Activated CD4-positive, alpha-beta T cell treated with anti-CD3 and anti-CD28 coated beads, Interleukin-2, amount 50 U/mL, for 1 hour (primary cell): ENCODE data around the gene GRM6.

ENCODE experiments used
- DNase-seq: peaks from one replicate; pipeline ENCODE4 v3.0.0-alpha.2; 2020

The GRM6 gene

GRCh38 chr5:178994580-178995340 lies at the start of gene GRM6:
GRM6 (minus strand) TSS chr5:178995320; CDS start chr5:178994944, 376 bp downstream.
- DNase-seq, result no peak

DNA sequence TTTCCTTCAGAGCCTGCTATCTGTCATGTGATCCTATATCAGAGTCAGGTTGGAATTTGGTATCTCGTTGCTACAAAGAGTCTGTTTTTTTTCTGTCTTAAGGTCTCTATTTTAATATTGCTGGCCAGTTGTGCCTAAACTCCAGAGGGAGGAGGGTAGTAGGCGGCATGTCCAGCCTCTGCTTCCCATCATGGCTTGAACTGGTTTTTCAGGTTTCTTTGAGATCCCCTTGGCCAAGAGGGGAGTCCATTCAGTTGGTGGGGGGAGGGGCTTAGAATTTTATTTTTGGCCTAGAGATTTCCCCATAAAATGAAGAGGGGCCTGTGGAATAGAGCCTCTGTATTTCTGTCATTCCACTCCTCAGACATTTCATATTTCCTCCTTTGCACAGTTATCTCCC lies 49.6 kb upstream of the GRM6 start:
- no peak for DNase-seq

- no peak for DNase-seq
Observed at GRCh38 chr5:179033004-179033580, 38.0 kb upstream of the GRM6 start.

DNA sequence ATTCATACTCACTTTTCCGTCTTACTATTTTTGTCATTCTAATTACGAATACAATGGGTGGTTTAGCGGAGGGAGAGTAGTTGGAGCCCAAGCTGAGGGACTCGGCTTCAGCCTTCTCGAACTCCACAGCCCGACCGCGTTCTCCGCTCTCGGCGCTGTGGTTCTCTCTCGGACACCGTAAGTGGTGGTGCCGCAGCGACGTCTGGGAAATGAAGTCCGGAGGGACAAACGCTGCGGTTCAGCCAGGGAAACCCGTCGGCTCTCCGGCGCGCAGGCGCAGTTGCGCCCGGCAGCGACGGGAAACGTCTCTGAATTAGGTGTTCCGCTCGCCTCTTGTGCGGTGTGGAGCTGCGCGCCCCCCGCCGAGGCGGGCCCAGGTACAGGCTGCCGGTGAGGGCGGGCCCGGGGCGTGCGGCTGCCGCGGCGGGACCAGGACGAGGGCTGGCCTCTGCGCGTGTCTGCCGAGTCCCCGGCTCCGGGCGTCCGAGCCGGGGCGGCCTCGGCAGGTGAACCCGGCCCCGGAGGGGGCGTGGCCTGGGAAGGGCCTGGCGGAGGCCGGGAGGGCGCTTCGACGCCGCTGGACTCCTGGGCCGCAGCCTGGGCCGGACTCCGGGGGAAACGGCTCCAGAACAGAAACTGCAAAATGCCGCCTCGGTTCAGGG lies 28.5 kb upstream of the GRM6 start, which contains the start of gene ZNF879:
ZNF879 (plus strand) TSS at position 277 of the 662 bp plus-strand sequence. CDS start 1,201 bp downstream, outside the sequence.
- DNase-seq, result peak; percentile 92

- no peak for DNase-seq
Observed at GRCh38 chr5:179008667-179009066, 13.5 kb upstream of the GRM6 start.

DNA sequence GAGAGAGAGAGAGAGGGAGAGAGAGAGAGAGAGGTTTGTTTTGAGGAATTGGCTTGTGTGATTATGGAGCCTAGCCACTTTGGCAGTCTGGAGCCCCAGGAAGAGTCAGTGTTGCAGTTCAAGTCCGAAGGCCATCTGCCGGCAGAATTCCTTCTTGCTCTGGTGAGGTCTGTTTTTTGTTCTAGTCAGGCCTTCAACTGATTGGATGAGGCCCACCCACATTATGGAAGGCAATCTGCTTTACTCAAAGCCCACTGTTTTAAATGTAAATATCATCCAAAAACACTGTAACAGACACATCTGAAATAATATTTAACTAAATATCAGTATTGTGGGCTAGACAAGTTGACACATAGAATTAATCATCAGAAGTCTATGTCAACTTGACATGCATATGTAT lies 11.4 kb upstream of the GRM6 start:
- no peak for DNase-seq

GRCh38 chr5:178998441-178998840 lies 3.3 kb upstream of the GRM6 start:
- DNase-seq, result no peak

- no peak for DNase-seq
Observed at GRCh38 chr5:178997191-178997590, 2.1 kb upstream of the GRM6 start.

- DNase-seq, result no peak
Observed at GRCh38 chr5:178996156-178996555, 1.0 kb upstream of the GRM6 start.

GRCh38 chr5:178995341-178995690 lies 196 bp upstream of the GRM6 start:
- no peak for DNase-seq

- no peak for DNase-seq
Observed at GRCh38 chr5:178993955-178994579, 1.1 kb downstream of the GRM6 start.

DNA sequence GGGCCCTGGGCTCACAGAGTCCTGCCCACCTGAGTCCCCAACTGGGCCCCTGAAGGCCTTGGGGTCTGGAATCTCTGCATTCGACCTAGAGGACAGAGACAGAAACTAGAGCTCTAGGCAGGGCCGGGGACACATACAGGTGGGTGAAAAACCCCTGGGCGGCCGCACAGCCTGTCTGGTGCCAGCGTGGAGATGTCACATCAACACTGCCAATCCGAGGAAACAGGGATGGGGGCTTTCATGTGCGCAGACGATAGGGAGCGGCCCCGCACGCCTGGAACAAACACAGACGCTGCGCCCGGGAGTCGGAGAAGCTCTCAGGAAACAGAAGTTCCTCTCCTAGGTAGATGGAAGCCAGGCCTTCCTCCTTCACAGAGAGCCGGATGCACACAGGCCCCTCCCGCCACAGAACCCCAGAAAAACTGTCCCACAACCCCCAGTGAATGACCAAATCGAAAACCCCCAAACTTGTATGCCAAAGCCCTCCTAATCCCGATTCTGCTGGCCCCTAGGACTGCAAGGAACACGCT lies 1.8 kb downstream of the GRM6 start:
- DNase-seq, result no peak

GRCh38 chr5:178992291-178992895 lies 2.7 kb downstream of the GRM6 start:
- no peak for DNase-seq

DNA sequence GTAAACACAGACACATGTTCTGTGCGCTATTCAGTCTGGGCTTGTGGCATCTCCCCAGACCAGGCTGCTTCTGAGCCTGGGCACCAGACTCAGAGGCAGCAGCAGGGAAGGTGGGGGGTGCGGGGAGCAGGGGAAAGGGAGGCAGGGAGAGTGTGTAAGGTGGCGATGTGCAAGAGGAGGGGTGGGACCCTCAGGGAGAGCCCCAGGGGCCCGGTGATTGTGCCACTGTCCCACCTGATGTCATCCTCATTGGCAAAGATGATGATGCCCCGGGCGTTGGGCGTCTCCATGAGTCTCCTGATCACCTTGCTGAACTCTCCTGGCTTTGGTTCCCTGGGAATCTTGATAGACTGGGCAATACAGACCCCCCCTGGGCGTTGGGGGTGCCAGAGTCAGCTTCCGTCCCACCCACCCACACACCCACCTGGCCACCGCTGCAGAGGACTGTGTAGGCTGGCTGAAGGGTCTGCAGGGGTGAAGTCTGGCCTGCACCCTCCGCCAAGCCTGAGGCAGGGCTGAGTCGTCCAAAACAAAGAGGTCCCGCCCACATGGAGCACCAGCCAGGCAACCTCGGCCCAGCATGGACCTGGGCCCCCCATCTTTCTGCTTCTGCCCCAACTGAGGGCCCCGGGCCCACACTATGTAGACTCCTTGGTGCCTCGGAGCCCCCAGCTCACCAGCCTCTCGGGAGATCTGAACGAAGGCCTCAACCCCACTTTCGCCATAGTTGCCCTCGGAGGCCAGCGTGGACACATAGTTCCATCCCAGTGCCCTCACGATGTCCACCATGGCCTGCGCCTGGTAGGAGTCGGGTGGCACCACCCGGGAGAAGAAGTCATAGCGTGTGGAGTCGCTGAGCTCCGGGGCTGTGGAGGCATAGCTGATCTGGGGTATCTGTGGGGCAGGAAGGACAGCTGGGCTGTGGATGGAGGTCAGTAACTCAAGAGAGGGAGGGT lies 3.7 kb downstream of the GRM6 start:
- no peak for DNase-seq

DNA sequence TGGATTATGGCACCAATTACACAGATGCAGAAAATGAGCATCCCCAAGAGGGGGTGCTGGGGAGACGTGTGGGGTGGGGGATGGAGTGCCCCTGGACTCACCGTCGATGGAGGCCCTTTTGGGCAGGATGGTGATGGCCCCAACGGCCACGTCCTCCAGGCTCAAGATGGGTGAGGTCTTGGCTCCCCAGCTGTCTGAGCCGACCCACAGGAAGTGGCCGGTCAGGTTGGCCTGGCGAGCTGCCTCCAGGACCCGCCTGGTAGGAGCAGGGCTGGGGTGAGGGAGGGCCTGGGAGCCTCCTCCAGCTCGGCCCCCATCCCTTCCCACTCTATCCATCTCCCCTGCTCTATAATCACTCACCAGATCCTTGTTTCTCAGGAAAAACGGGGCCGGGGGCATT lies 4.6 kb downstream of the GRM6 start:
- no peak for DNase-seq

DNA sequence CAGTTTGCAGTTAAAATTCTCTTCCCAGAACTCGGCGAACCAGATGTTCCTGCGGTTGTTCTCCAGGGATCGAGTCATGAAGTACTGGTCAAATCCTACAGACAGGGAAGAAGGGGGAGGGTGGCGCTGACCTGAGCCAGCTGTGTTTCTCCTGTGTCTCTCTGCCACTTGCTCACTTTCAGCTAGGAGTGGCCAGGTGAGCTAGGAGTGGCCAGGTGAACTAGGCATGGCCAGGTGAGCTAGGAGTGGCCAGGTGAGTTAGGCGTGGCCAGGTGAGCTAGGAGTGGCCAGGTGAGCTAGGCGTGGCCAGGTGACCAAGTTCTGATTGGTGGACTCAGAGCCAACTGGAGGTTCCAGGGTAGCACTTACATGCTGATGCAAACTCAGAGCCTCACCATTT lies 5.8 kb downstream of the GRM6 start:
- no peak for DNase-seq

- no peak for DNase-seq
Observed at GRCh38 chr5:178988436-178989220, 6.5 kb downstream of the GRM6 start.

DNA sequence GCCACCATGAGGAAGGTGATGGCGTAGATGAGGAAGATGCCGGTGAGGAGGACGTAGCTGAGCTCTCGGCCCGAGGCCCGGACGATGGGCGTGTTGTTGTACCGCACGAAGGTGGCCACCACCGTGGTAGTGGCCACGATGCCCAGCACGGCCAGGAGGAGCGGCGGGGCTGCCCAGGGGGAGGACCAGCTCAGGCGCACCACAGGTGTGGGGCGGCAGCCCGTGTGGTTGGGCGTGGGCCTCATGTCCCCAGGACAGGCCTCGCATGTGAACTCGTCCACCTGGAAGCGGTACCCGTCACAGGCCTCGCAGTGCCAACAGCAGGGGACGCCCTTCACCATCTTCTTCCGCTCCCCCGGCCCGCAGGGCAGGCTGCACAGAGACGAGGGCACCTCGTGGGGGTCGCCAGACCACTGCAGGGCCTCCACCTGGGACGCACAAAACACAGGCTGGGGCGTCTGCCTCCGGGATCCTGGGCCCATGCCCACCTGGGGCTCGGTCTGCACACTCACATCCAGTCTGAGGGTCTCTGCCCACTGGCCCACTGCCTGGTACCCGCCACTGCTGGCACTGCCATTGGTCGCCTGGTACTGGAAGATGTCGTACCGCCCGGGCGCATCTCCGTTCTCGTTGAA lies 8.7 kb downstream of the GRM6 start:
- DNase-seq, result no peak

DNA sequence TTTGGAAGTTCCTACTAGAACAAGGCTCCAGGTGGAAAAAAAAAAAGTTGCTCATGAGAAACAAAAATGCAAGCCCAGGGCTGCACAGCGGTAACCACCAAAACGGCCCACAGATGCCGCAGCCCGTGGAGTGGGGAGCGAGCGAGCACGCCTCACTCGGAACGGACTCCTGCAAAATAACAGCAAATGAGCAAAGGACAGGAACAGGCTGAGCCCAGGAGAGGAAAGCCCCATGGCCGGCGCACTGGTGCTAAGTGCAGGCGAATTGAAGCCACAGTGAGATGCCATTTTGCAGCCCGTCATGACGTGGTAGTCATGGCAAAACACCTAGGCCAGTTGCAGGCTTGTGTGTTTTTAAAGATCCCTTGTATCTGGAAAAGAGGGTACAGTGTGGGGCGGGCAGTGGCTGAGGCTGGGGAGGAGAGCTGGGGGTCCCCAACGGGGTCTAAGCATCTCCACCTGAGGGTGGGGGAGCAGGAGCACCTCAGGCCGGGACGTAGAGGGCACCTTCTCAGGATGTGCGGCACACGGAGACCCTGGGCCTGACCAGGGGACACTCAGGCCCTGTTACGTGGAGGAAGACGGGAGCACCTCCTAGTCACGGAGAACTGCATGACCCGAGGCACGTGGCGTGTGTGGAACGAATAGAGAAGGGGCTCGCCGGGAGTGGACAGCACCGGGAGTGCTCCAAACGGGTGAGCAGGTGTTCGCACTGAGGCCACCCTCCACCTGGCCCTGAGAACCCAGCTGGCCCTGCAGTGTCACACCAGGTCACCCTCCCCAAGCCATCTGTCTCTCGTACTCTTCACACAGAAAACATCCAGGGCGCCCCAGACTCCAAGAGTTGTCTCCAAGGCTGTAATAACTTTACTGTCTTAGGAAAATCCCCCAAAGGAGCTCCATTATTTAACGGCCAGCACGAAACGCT lies 10.7 kb downstream of the GRM6 start:
- no peak for DNase-seq
